ENCODE data around the gene FHOD3.

DNA sequence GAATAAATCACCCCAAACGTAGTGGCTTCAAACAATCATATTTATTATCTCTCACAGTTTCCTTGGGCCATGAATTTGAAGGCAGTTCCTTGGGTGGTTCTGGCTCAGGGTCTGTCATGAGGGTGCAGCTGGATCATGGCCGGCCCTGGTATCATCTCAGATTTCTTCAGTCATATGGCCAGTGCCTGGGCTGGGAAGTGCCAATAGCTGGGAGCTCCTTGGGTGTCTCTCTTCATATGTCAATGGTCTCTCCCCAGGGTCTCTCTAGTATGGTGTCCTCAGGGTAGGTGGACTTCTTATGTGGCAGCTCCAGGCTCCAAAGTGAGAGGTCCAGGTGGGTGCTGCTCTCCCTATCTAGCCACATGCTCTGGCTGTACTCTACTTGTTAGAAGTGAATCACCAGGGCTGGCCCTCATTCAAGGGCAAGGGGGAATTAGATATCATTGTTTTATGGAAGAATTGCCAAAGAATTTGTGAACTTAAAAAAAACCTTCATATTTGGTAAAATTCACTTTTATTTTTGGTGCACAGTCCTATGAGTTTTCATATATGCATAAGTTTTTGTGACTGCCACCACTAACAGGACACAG lies 15.4 kb downstream of the FHOD3 start:
- TF ChIP-seq CTCF (conservative IDR thresholded peaks at IDR 0.05; ENCODE audit: low read depth, low read length) (no peak), EZH2 (IDR thresholded peaks at IDR 0.05; ENCODE audit: borderline replicate concordance, low read depth, low read length, poor library complexity, severe bottlenecking) (no peak)

Measured in A673 (cell line).